Testis (tissue), 3 donors: ENCODE data around the gene DLG2. TPM values are rescaled to one million over a fixed set of nuclear protein-coding genes. Genes with fewer than 3 reads are reported as not detected.

ENCODE experiments used
- DNase-seq: peaks from one replicate; pipeline ENCODE4 v3.0.0-alpha.2; 2019
- H3K27ac ChIP-seq, 2 donors: fragments of 200-600 bp; sonication (generic); one replicate each; pipeline ENCODE4 v1.5.1; 2019
- H3K27me3 ChIP-seq: fragments of 200-600 bp; sonication (generic); one replicate; pipeline ENCODE4 v1.5.1; 2019
- H3K36me3 ChIP-seq: fragments of 200-600 bp; sonication (generic); one replicate; pipeline ENCODE4 v1.5.1; 2017; ENCODE audit warnings: low read depth; ENCODE audit errors: missing control alignments
- H3K4me1 ChIP-seq: fragments of 200-600 bp; sonication (generic); one replicate; pipeline ENCODE4 v1.5.1; 2019
- H3K4me3 ChIP-seq, 2 donors: fragments of 200-600 bp; sonication (generic); one replicate each; pipeline ENCODE4 v1.5.1; 2017 to 2019
- H3K9me3 ChIP-seq: fragments of 200-600 bp; sonication (generic); one replicate; pipeline ENCODE4 v1.5.1; 2017
- CTCF ChIP-seq, 3 experiments: fragments of 450-650 bp in 2 of 3; fragments of 200-600 bp in 1 of 3; sonication (generic) in 1 of 3; IDR thresholded peaks; one replicate each; pipeline ENCODE4 v1.5.1; 2016 to 2019; ENCODE audit warnings: antibody characterized with exemption in 3 of 3, mild to moderate bottlenecking in 2 of 3, moderate library complexity in 1 of 3
- POLR2A ChIP-seq: fragments of 450-650 bp; IDR thresholded peaks from one replicate; pipeline ENCODE4 v1.6.1; 2017; ENCODE audit warnings: antibody characterized with exemption, mild to moderate bottlenecking, moderate library complexity
- WGBS, 2 donors: methylation state at CpG; one replicate each; pipeline ENCODE4 v1.1.5; 2018; 5-methylcytosine and 5-hydroxymethylcytosine counted together
- intact Hi-C: fragments of 100-400 bp; cut with DNase I; formaldehyde crosslinking; loops from one replicate; pipeline ENCODE4 v1.15.1; 2023; ENCODE audit warnings: low total_unique reads
- polyA plus RNA-seq: library from polyadenylated mRNA; stranded (reverse); fragments of 350-450 nt; fragmentation: Illumina TruSeq; extraction: RNeasy Lipid Tissue Mini Kit (QIAGEN cat#74804); gene quantifications from one replicate; pipeline ENCODE4 v1.2.3, GENCODE V29; 2014; ENCODE audit warnings: low read depth, low replicate concordance; ENCODE audit not compliant: insufficient read depth
- total RNA-seq, 2 donors: library from RNA; depleted of rRNA; stranded (reverse); fragments of >200 nt; gene quantifications; one replicate each; pipeline ENCODE4 v1.2.3, GENCODE V29; 2016

The DLG2 gene
- total and polyA plus RNA-seq, 3 donors from 2014 or later: 13.8 to 23.0 (median 14.1) TPM

DNA sequence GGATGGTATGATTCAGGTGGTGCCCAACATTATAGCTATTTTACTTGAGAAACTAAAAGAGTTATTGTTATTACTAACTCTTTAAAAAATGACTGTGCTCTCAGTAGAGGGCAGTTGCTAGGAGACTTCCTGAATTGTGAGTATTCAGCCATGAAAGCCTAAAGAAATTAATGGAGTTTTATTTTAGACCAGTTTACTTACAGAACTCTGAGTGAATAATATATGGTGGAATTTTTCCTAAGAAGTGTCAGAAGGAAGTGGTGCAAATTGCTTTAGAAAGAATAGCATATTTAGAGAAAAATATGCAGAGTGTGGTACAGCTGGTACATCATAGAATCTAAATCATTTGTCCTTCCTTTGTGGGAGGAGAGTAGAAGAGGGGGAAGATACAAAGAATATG is 1651.1 kb downstream of the DLG2 start:
- Histone ChIP-seq H3K27me3 (no peaks in the 10 kb centered on the region), H3K4me1 (no peaks in the 10 kb centered on the region), H3K4me3 (no peak overlapping the region), H3K9me3 (no peaks in the 10 kb centered on the region), H3K36me3 (no peaks in the 10 kb centered on the region), H3K27ac (no peak overlapping the region)
- no peak for DNase-seq
- intact Hi-C loops: no loop called here
- no peak for TF ChIP-seq CTCF (IDR thresholded peaks at IDR 0.05)
- TF ChIP-seq POLR2A: no peak

DNA sequence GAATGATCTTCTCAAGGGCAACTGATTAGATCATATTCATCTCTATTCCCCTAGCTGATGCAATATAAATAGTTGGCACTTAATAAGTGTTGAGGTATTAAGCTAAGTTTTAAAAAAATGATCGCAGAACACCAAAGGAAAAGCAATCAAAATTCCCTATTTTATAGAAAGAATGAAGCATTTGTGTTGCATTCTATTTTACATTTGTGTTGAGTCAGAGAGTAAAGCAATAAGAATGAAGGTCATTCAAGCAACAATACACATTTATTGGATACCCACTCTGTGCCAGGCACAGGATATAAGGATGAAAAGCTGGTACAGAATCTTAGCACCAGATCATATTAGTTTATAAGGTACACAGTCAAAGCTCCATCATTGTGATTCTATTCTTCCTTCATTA is 1654.6 kb downstream of the DLG2 start:
- no peak for DNase-seq
- intact Hi-C loops: no loop called here
- Histone ChIP-seq H3K27me3 (no peaks in the 10 kb centered on the region), H3K9me3 (no peaks in the 10 kb centered on the region), H3K36me3 (no peaks in the 10 kb centered on the region), H3K27ac (no peak overlapping the region), H3K4me1 (no peaks in the 10 kb centered on the region), H3K4me3 (no peak overlapping the region)
- TF ChIP-seq CTCF (IDR thresholded peaks at IDR 0.05) (no peak), POLR2A (no peak)
- WGBS, 2 donors: 91 to 98% methylated on average over 1 of the region's 1 CpG

- intact Hi-C loops: no loop called here
- H3K27me3 ChIP-seq: no peaks in the 10 kb centered on the region
- no peak for DNase-seq
- no peak overlapping the region for H3K27ac ChIP-seq
- H3K9me3 ChIP-seq: no peaks in the 10 kb centered on the region
- WGBS, 2 donors: 62 to 68% methylated on average over 1 of the region's 1 CpG
- H3K4me1 ChIP-seq: no peaks in the 10 kb centered on the region
- H3K4me3 ChIP-seq: no peak overlapping the region
- H3K36me3 ChIP-seq: no peaks in the 10 kb centered on the region
- TF ChIP-seq CTCF (IDR thresholded peaks at IDR 0.05) (no peak), POLR2A (no peak)
Observed at GRCh38 chr11:83971063-83971462, 1656.1 kb downstream of the DLG2 start.

- H3K27me3 ChIP-seq: no peaks in the 10 kb centered on the region
- H3K4me1 ChIP-seq: no peaks in the 10 kb centered on the region
- H3K4me3 ChIP-seq: no peak overlapping the region
- intact Hi-C loops: no loop called here
- H3K27ac ChIP-seq: no peak overlapping the region
- TF ChIP-seq POLR2A (no peak), CTCF (IDR thresholded peaks at IDR 0.05) (no peak)
- no peaks in the 10 kb centered on the region for H3K9me3 ChIP-seq
- no peak for DNase-seq
- no peaks in the 10 kb centered on the region for H3K36me3 ChIP-seq
- 82 to 84% methylated on average over 2 of the region's 2 CpGs for WGBS, 2 donors
Observed at GRCh38 chr11:83970061-83970671, 1657.0 kb downstream of the DLG2 start.
